Kidney epithelial cell (primary cell): ENCODE measurements around the gene ACOT7. TPM values are rescaled to one million over a fixed set of nuclear protein-coding genes. Genes with fewer than 3 reads are reported as not detected.

Source experiments
- DNase-seq: peaks from one replicate; pipeline ENCODE4 v3.0.0-alpha.2; 2010; ENCODE audit warnings: low read depth
- H3K27me3 ChIP-seq: 2 replicates; pipeline ENCODE4 v1.6.0; 2011; ENCODE audit warnings: low read length; ENCODE audit not compliant: control insufficient read depth, insufficient read depth
- H3K36me3 ChIP-seq: 2 replicates; pipeline ENCODE4 v1.5.1; 2011; ENCODE audit warnings: low read length; ENCODE audit not compliant: control insufficient read depth, insufficient read depth
- H3K4me3 ChIP-seq: 2 replicates; pipeline ENCODE4 v1.5.1; 2011; ENCODE audit warnings: low read depth, mild to moderate bottlenecking, control low read depth, low read length
- total RNA-seq: library from RNA; depleted of rRNA; stranded (reverse); fragments of >200 nt; gene quantifications from 2 replicates; pipeline ENCODE4 v1.2.3, GENCODE V29; 2015
- TF ChIP-seq, protein P1 (sequence below): IDR thresholded peaks from 2 replicates; pipeline ENCODE4 v1.5.1; 2011; ENCODE audit warnings: mild to moderate bottlenecking, moderate library complexity, low read length, control low read depth, inconsistent platforms; ENCODE audit not compliant: insufficient read depth, poor library complexity, severe bottlenecking

Gene ACOT7
- total RNA-seq, 1 donor from 2014 or later: 79.8 TPM

DNA sequence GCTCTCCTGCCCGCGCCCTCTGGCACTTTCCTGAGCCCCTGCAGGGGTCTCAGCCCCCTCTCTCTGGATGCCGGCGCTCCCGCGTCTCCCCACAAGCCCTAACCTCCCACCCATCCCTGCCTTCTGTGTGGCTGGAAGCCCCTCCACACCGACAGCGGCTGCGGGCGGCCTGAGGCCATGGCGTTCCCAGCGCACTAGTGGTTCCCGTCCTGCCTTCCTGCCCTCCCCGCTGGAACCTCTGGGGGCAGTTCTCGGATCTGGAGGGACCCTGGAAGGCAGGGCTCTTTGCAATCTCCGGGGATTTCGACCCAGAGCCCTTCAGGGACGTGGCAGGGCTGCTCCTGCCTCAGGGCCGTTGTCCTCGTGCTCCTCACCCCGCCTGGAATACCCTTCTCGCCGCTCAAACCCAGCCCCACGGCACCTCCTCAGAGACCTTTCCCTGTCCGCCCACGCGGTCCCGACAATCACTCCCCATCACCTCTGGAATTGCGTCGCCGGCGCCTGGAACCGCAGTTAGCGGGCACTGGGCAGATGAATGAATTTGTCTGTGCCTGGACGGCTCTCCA is 30.5 kb upstream of the ACOT7 start:
- Histone ChIP-seq H3K27me3 (peaks cover 64% of the 10 kb centered on the region), H3K36me3 (no peaks in the 10 kb centered on the region), H3K4me3 (no peak overlapping the region)
- TF ChIP-seq, protein P1, sequence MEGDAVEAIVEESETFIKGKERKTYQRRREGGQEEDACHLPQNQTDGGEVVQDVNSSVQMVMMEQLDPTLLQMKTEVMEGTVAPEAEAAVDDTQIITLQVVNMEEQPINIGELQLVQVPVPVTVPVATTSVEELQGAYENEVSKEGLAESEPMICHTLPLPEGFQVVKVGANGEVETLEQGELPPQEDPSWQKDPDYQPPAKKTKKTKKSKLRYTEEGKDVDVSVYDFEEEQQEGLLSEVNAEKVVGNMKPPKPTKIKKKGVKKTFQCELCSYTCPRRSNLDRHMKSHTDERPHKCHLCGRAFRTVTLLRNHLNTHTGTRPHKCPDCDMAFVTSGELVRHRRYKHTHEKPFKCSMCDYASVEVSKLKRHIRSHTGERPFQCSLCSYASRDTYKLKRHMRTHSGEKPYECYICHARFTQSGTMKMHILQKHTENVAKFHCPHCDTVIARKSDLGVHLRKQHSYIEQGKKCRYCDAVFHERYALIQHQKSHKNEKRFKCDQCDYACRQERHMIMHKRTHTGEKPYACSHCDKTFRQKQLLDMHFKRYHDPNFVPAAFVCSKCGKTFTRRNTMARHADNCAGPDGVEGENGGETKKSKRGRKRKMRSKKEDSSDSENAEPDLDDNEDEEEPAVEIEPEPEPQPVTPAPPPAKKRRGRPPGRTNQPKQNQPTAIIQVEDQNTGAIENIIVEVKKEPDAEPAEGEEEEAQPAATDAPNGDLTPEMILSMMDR: no peak
- no peak for DNase-seq

DNA sequence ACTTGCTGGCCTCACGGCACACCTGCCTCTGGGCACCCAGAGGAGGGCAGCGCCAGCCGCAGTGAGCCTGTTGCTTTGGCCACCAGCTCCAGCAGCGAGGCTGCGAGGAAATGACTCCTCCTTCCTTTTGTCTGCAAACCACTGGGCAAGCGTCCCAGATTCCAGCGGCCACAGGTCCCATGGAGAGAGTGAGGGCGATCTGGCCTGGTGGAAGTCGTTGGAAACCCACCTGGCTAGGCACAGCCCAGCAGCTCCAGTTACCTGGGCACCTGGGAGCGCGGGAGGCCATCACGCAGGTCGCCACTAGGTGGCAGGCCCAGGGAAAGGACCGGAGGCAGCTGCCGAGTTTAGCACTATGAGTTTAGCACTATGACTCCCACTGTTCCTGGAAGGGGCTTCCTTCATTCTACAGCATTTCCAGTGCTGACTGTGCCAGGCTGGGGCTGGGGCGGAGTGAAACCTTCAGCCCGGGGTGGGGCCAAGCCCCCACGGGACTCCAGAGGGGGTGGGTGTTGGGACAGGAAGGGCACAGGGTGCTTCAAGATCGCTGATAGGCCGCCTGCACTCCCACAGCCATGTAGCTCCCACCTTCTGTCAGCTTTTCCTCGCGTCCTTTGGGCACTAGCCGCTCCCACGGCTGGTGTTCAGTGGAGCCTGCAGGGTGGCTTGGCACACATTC is 29.9 kb upstream of the ACOT7 start:
- peak; percentile 23 for DNase-seq
- Histone ChIP-seq H3K4me3 (no peak overlapping the region), H3K27me3 (peaks cover 70% of the 10 kb centered on the region), H3K36me3 (no peaks in the 10 kb centered on the region)
- TF ChIP-seq, protein P1: peak; percentile 85

DNA sequence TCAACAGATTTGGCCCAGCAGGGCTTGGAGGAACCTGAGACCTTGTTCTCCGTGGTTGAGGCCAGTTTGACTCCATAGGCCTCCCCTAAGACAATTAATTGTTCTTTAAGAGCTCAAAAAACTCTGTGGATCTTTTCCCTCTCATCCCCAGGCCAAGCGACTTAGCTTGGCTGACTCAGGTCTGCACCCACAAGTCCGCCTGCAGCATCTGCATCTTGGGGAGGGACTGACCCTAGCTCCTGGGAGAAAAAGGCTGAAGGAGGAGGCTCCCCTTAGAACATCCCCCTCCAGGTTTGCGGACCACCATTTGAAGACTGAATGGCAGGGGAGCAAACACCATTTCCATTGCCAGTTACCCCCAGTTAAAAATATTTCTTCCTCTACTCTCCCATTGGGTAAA is 27.7 kb upstream of the ACOT7 start:
- no peaks in the 10 kb centered on the region for H3K36me3 ChIP-seq
- TF ChIP-seq, protein P1: no peak
- H3K4me3 ChIP-seq: no peak overlapping the region
- DNase-seq: no peak
- H3K27me3 ChIP-seq: peaks cover 87% of the 10 kb centered on the region

DNA sequence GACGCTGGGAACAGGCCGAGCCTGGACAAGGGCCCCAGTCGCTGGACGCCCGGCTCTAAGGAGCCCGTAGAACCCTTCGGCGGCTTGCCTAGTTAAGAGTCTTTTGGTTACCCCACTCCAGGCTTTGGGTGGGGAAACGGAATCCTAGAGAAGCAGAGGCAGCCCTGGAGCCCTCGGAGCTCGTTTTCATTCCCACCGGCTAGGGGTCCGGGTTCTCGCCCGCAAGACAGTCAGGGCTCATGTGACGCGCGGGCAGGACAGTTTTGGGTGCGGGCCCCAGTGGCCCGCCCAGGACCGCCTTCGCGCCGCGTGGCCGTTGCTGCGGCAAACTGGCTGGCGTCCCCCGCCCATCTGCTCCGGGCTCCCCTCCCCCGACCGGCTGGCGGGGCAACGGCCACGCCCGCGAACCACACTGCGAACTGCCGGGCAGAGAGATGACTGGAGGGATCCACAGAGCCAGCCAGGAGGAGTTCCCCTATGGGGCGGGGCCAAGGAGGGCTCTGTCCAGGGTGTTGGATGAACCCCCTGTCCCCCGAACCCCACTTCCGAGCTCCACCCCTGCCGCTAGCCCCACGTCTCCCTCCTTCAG is 27.0 kb upstream of the ACOT7 start:
- H3K36me3 ChIP-seq: no peaks in the 10 kb centered on the region
- no peak overlapping the region for H3K4me3 ChIP-seq
- TF ChIP-seq, protein P1: no peak
- no peak for DNase-seq
- H3K27me3 ChIP-seq: peaks cover 87% of the 10 kb centered on the region

DNA sequence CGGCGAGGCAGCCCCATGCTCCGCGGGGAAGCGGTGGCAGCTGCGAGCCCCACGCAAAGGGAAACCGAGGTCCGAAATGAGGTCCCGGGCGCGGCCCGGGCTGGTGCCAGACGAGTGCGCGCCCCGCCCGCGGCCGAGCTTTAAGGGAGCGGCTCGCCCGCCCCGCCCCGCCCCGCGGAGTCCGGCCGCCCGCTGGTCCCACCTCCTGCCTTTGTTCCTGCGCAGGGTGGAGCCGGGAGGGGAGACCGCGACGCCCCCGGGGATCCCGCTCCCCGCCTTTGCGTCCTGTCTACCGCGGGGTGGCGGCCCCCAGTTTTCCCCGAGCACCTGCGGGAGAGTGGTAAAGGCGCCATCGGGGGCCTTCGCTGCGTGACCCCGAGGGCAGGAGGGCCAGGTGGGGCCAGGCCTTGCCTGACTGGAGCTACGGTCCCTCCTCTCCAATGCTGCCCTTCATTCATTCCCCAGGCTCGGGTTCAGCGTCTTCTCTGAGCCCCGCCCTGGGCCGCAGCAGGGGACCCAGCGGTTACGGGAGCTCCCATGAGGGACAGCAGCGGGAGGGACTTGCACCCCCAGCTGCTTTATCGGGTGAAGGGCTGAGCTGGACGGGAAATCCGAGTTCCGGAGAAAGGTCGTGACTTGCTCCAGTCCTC is 26.4 kb upstream of the ACOT7 start, which contains the start of gene HES2:
TSS of gene HES2 (minus strand) at position 116 of the 650 bp plus-strand sequence. CDS start at position 17, 99 bp downstream.
- TF ChIP-seq, protein P1: no peak
- no peak for DNase-seq
- Histone ChIP-seq H3K27me3 (peaks cover 85% of the 10 kb centered on the region), H3K36me3 (no peaks in the 10 kb centered on the region), H3K4me3 (peak within 1 kb of the TSS; percentile 23)
